HepG2 (cell line): ENCODE results near the gene CBR4. TPM values are rescaled to one million over a fixed set of nuclear protein-coding genes. Genes with fewer than 3 reads are reported as not detected.
A peak's percentile ranks its signal among the peaks of the same experiment; 100 is the strongest.

Source experiments
- EP300 ChIP-seq, 3 experiments: sonication (generic) in 1 of 3; formaldehyde crosslinking in 1 of 3; IDR thresholded peaks; 2 replicates each; pipeline versions ENCODE4 v1.5.1 to v1.6.1; 2011 to 2020; ENCODE audit warnings: low read depth in 2 of 3, low read length in 2 of 3, borderline replicate concordance in 1 of 3, improper control_type of control experiment in 1 of 3, mild to moderate bottlenecking in 1 of 3, missing genetic modification reagents in 1 of 3, moderate library complexity in 1 of 3
- FIP1L1 ChIP-seq: fragments of 200-400 bp; formaldehyde crosslinking; IDR thresholded peaks from 2 replicates; pipeline ENCODE4 v1.6.1; 2018; ENCODE audit warnings: low read depth, mild to moderate bottlenecking, low read length, moderate library complexity, borderline replicate concordance; ENCODE audit not compliant: insufficient read depth
- JARID2 ChIP-seq: sonication (generic); formaldehyde crosslinking; IDR thresholded peaks from 2 replicates; pipeline ENCODE4 v1.8.1; 2023; ENCODE audit warnings: missing genetic modification reagents, inconsistent platforms; ENCODE audit not compliant: insufficient replicate concordance
- MLX ChIP-seq: IDR thresholded peaks from 2 replicates; pipeline ENCODE4 v1.6.1; 2016
- PBX3 ChIP-seq: sonication (generic); formaldehyde crosslinking; IDR thresholded peaks from 2 replicates; pipeline ENCODE4 v1.8.1; 2023; ENCODE audit warnings: missing genetic modification reagents, inconsistent platforms, borderline replicate concordance
- TAF1 ChIP-seq: sonication (generic); formaldehyde crosslinking; IDR thresholded peaks from 2 replicates; pipeline ENCODE4 v1.4.0; 2020; ENCODE audit warnings: missing genetic modification reagents
- ZNF160 ChIP-seq: sonication (generic); formaldehyde crosslinking; IDR thresholded peaks from 2 replicates; pipeline ENCODE4 v1.8.0; 2022; ENCODE audit warnings: mild to moderate bottlenecking, inconsistent platforms, missing genetic modification reagents
- ZNF281 ChIP-seq: sonication (generic); formaldehyde crosslinking; IDR thresholded peaks from 2 replicates; pipeline ENCODE4 v1.4.0; 2020; ENCODE audit warnings: missing genetic modification reagents, borderline replicate concordance
- ZNF549 ChIP-seq: sonication (generic); formaldehyde crosslinking; IDR thresholded peaks from 2 replicates; pipeline ENCODE4 v1.5.0; 2020; ENCODE audit warnings: missing genetic modification reagents
- ZNF616 ChIP-seq: sonication (generic); formaldehyde crosslinking; IDR thresholded peaks from 2 replicates; pipeline ENCODE4 v1.5.0; 2020; ENCODE audit warnings: low read depth, mild to moderate bottlenecking, missing genetic modification reagents
- polyA plus RNA-seq, 8 experiments: library from polyadenylated mRNA; depleted of rRNA in 3 of 8; stranded (reverse) in 7 of 8; unstranded in 1 of 8; fragments of >200 nt; fragmentation: Illumina TruSeq in 4 of 8; extraction: Trizol in 4 of 8; gene quantifications; 2 replicates each; pipeline versions ENCODE4 v1.2.1 to v1.2.3, GENCODE V29; 2011 to 2016; ENCODE audit warnings: low read depth in 4 of 8, missing spikeins in 1 of 8, mixed read lengths in 1 of 8; ENCODE audit not compliant: insufficient read depth in 1 of 8
- total RNA-seq, 5 experiments: library from RNA; depleted of rRNA; stranded (reverse); fragments of >200 nt; fragmentation: Illumina TruSeq; extraction: Trizol; gene quantifications; 2 replicates each; pipeline ENCODE4 v1.2.3, GENCODE V29; 2016; ENCODE audit warnings: low read depth in 1 of 5

The CBR4 gene
- total and polyA plus RNA-seq, 2 of the 13 experiments (the other 11 are each of a cell fraction or from before 2014, with no cell fraction given): 7.3 to 20.7 TPM

- TF ChIP-seq MLX (CRISPR knock-in tag): no peak
- TF ChIP-seq EP300 (IDR thresholded peaks at IDR 0.05; ENCODE audit: low read depth in 2 of 2, low read length in 2 of 2): 0 out of 4 replicates have a peak, but pooled peaks of 1 of the 2 experiments have one; percentile 26
- TF ChIP-seq EP300 (CRISPR knock-in tag; IDR thresholded peaks at IDR 0.05; ENCODE audit: borderline replicate concordance): no peak
- no peak for TF ChIP-seq JARID2 (CRISPR knock-in tag)
- no peak for TF ChIP-seq ZNF549 (CRISPR knock-in tag)
- TF ChIP-seq ZNF160 (CRISPR knock-in tag): no peak
- TF ChIP-seq FIP1L1: no peak
- TF ChIP-seq ZNF616 (CRISPR knock-in tag): no peak
- TF ChIP-seq TAF1 (CRISPR knock-in tag): no peak
- TF ChIP-seq ZNF281 (CRISPR knock-in tag): no peak
- no peak for TF ChIP-seq PBX3 (CRISPR knock-in tag)
Measured at GRCh38 chr4:169012049-169012448, 2.0 kb upstream of the CBR4 start (continued).
